Activated CD4-positive, alpha-beta T cell treated with anti-CD3 and anti-CD28 coated beads for 36 hours (primary cell): ENCODE results near the gene CD300C. TPM values are rescaled to one million over a fixed set of nuclear protein-coding genes. Genes with fewer than 3 reads are reported as not detected.
"Not testable (repeated sequence)": the region's sequence is repeated elsewhere in the genome, so short reads cannot be mapped to it uniquely, and the experiment has no call there.

Source experiments
- ATAC-seq: fragments of 200-7000 bp; cut with Tn5 transposase; one replicate; pipeline ENCODE4 v1.10.0; 2021; ENCODE audit warnings: mild to moderate bottlenecking, moderate library complexity
- CTCF ChIA-PET: fragments of 350-600 bp; sonication (Branson Sonifier 250); formaldehyde crosslinking; loops from one replicate; lab custom pipeline; 2021; ENCODE audit warnings: antibody characterized with exemption; lab: Charles Lee
- POLR2A ChIA-PET: fragments of 350-600 bp; sonication (Branson Sonifier 250); formaldehyde crosslinking; loops from one replicate; lab custom pipeline; 2021; ENCODE audit warnings: antibody characterized with exemption, inconsistent platforms; lab: Charles Lee
- DNase-seq: peaks from one replicate; pipeline ENCODE4 v3.0.0-alpha.2; 2020
- H3K27ac Mint-ChIP-seq: one replicate; pipeline ENCODE4 v1.8.0; 2021; ENCODE audit warnings: mixed read lengths
- H3K27me3 Mint-ChIP-seq: one replicate; pipeline ENCODE4 v1.8.0; 2021; ENCODE audit warnings: mixed read lengths
- H3K36me3 Mint-ChIP-seq: one replicate; pipeline ENCODE4 v1.8.0; 2021; ENCODE audit warnings: low read depth, mixed read lengths
- H3K4me1 Mint-ChIP-seq: one replicate; pipeline ENCODE4 v1.8.0; 2021; ENCODE audit warnings: mixed read lengths
- H3K4me3 Mint-ChIP-seq: one replicate; pipeline ENCODE4 v1.8.0; 2021; ENCODE audit warnings: mild to moderate bottlenecking, moderate library complexity, mixed read lengths
- H3K9me3 Mint-ChIP-seq: one replicate; pipeline ENCODE4 v1.8.0; 2021; ENCODE audit warnings: low read depth, mixed read lengths
- intact Hi-C, 2 experiments: fragments of 100-400 bp; cut with DNase I in 1 of 2; cut with micrococcal nuclease in 1 of 2; formaldehyde crosslinking; loops; one replicate each; pipeline versions ENCODE4 v1.14.2 to v1.15.1; 2022 to 2024; cut with DNase I, micrococcal nuclease
- total RNA-seq, 2 experiments: library from RNA; stranded (reverse); gene quantifications; one replicate each; pipeline ENCODE4 v1.2.3, GENCODE V29; 2021

CD300C gene
- total RNA-seq, 2 experiments from 2014 or later: not detected

GRCh38 chr17:74573635-74574034, 27.7 kb upstream of the CD300C start:
- CTCF ChIA-PET: interaction anchor here (1.1 to 1.2 kb wide), 2 partner anchors 29 to 62 kb away, joined by 3 to 4 read pairs; no protein-coding TSS in a partner anchor

GRCh38 chr17:74573169-74573568, 27.3 kb upstream of the CD300C start:
- peaks cover 10% of the 10 kb centered on the region for H3K27me3 Mint-ChIP-seq
- ATAC-seq (no peak), DNase-seq (no peak)
- intact Hi-C loops: no loop called here
- H3K9me3 Mint-ChIP-seq: no peaks in the 10 kb centered on the region
- peaks cover 2% of the 10 kb centered on the region for H3K36me3 Mint-ChIP-seq
- no peak overlapping the region for H3K27ac Mint-ChIP-seq
- H3K4me3 Mint-ChIP-seq: no peak overlapping the region
- POLR2A ChIA-PET: no interaction called here
- H3K4me1 Mint-ChIP-seq: peaks cover 24% of the 10 kb centered on the region
- CTCF ChIA-PET: interaction anchor here (0.5 to 0.8 kb wide), 2 partner anchors 16 to 17 kb away, joined by 3 to 4 read pairs; no protein-coding TSS in a partner anchor

More at GRCh38 chr17:74573635-74574034, 27.7 kb upstream of the CD300C start:
- H3K27ac Mint-ChIP-seq, ATAC-seq, H3K9me3 Mint-ChIP-seq, POLR2A ChIA-PET, H3K27me3 Mint-ChIP-seq, H3K4me3 Mint-ChIP-seq, DNase-seq, H3K36me3 Mint-ChIP-seq, intact Hi-C loops: not testable (repeated sequence)
- peaks cover 20% of the 10 kb centered on the region for H3K4me1 Mint-ChIP-seq

- ChIA-PET POLR2A (no interaction called here), CTCF (interaction anchor here (0.6 kb wide), 1 partner anchor 111 kb away, joined by 3 read pairs; no protein-coding TSS in a partner anchor)
- Mint-ChIP-seq H3K9me3 (no peaks in the 10 kb centered on the region), H3K27me3 (peaks cover 10% of the 10 kb centered on the region), H3K4me3 (no peak overlapping the region), H3K27ac (no peak overlapping the region), H3K36me3 (no peaks in the 10 kb centered on the region), H3K4me1 (peaks cover 25% of the 10 kb centered on the region)
- DNase-seq (no peak), ATAC-seq (peak; percentile 28)
- intact Hi-C loops: no loop called here
These were observed 25.8 kb upstream of the CD300C start for GRCh38 chr17:74571621-74572270.

- ATAC-seq: peak; percentile 79
- no peaks in the 10 kb centered on the region for H3K9me3 Mint-ChIP-seq
- H3K4me1 Mint-ChIP-seq: peaks cover 25% of the 10 kb centered on the region
- H3K36me3 Mint-ChIP-seq: no peaks in the 10 kb centered on the region
- H3K27me3 Mint-ChIP-seq: peaks cover 8% of the 10 kb centered on the region
- H3K27ac Mint-ChIP-seq: no peak overlapping the region
- DNase-seq: peak; percentile 73
- POLR2A ChIA-PET: interaction anchor here (0.6 kb wide), 1 partner anchor 797 kb away, joined by 4 read pairs; no protein-coding TSS in a partner anchor
- intact Hi-C loops: loop anchor here in 1 of 2 experiments (5.0 kb wide), 1 partner anchor 168 kb away; the partner anchor contains the start of gene RAB37
- CTCF ChIA-PET: interaction anchor here (0.7 to 1.2 kb wide), 2 partner anchors 30 to 35 kb away, joined by 3 read pairs; no protein-coding TSS in a partner anchor
- H3K4me3 Mint-ChIP-seq: no peak overlapping the region
These were observed 23.4 kb upstream of the CD300C start for GRCh38 chr17:74569020-74570003.

- ChIA-PET CTCF (no interaction called here), POLR2A (no interaction called here)
- intact Hi-C loops: loop anchor here in 1 of 2 experiments (5.0 kb wide), 1 partner anchor 169 kb away; the partner anchor contains the start of gene RAB37
- ATAC-seq: no peak
- H3K27ac Mint-ChIP-seq: no peak overlapping the region
- H3K4me1 Mint-ChIP-seq: peaks cover 25% of the 10 kb centered on the region
- no peaks in the 10 kb centered on the region for H3K36me3 Mint-ChIP-seq
- H3K9me3 Mint-ChIP-seq: no peaks in the 10 kb centered on the region
- no peak for DNase-seq
- H3K27me3 Mint-ChIP-seq: peaks cover 8% of the 10 kb centered on the region
- H3K4me3 Mint-ChIP-seq: no peak overlapping the region
These were observed 22.4 kb upstream of the CD300C start for GRCh38 chr17:74568106-74568873.

GRCh38 chr17:74567397-74567796, 21.5 kb upstream of the CD300C start, which contains the start of gene CD300H:
CD300H (minus strand) TSS chr17:74567509.
- no peak within 1 kb of the TSS for H3K27ac Mint-ChIP-seq
- H3K4me3 Mint-ChIP-seq: no peak within 1 kb of the TSS
- peaks cover 25% of the 10 kb centered on the region for H3K4me1 Mint-ChIP-seq
- ATAC-seq: no peak
- H3K9me3 Mint-ChIP-seq: no peaks in the 10 kb centered on the region
- POLR2A ChIA-PET: no interaction called here
- H3K36me3 Mint-ChIP-seq: no peaks in the 10 kb centered on the region
- DNase-seq: no peak
- CTCF ChIA-PET: interaction anchor here (0.5 to 2.1 kb wide), 5 partner anchors 9 to 324 kb away, joined by 3 to 13 read pairs (median 10); no protein-coding TSS in a partner anchor
- intact Hi-C loops: loop anchor here in 1 of 2 experiments (5.0 kb wide), 1 partner anchor 170 kb away; the partner anchor contains the start of gene RAB37
- peaks cover 8% of the 10 kb centered on the region for H3K27me3 Mint-ChIP-seq

- intact Hi-C loops: loop anchor here in 1 of 2 experiments (1.0 to 5.0 kb wide), 2 partner anchors 80 to 171 kb away; partner anchors contain the start of gene RAB37
- peak; percentile 47 for ATAC-seq
- CTCF ChIA-PET: interaction anchor here (0.5 to 2.1 kb wide), 23 partner anchors 8 to 747 kb away, joined by 3 to 13 read pairs (median 3); partner anchors contain the start of genes CD300LD and RAB37
- peaks cover 23% of the 10 kb centered on the region for H3K4me1 Mint-ChIP-seq
- H3K27ac Mint-ChIP-seq: no peak overlapping the region
- no peak overlapping the region for H3K4me3 Mint-ChIP-seq
- DNase-seq: peak; percentile 66
- no peaks in the 10 kb centered on the region for H3K9me3 Mint-ChIP-seq
- H3K36me3 Mint-ChIP-seq: no peaks in the 10 kb centered on the region
- H3K27me3 Mint-ChIP-seq: peaks cover 8% of the 10 kb centered on the region
- POLR2A ChIA-PET: no interaction called here
These were observed 20.3 kb upstream of the CD300C start for GRCh38 chr17:74566132-74566753.

GRCh38 chr17:74565126-74565525, 19.2 kb upstream of the CD300C start:
- H3K4me1 Mint-ChIP-seq: peaks cover 24% of the 10 kb centered on the region
- H3K36me3 Mint-ChIP-seq: no peaks in the 10 kb centered on the region
- ChIA-PET POLR2A (no interaction called here), CTCF (interaction anchor here (2.0 kb wide), 1 partner anchor 172 kb away, joined by 9 read pairs; the partner anchor contains the start of gene RAB37)
- no peak for DNase-seq
- H3K27ac Mint-ChIP-seq: no peak overlapping the region
- intact Hi-C loops: loop anchor here in 1 of 2 experiments (5.0 kb wide), 1 partner anchor 172 kb away; the partner anchor contains the start of gene RAB37
- H3K9me3 Mint-ChIP-seq: no peaks in the 10 kb centered on the region
- H3K4me3 Mint-ChIP-seq: no peak overlapping the region
- no peak for ATAC-seq
- H3K27me3 Mint-ChIP-seq: peaks cover 8% of the 10 kb centered on the region

- no peaks in the 10 kb centered on the region for H3K36me3 Mint-ChIP-seq
- DNase-seq (no peak), ATAC-seq (no peak)
- no peaks in the 10 kb centered on the region for H3K9me3 Mint-ChIP-seq
- POLR2A ChIA-PET: no interaction called here
- H3K4me3 Mint-ChIP-seq: no peak overlapping the region
- peaks cover 24% of the 10 kb centered on the region for H3K4me1 Mint-ChIP-seq
- H3K27me3 Mint-ChIP-seq: peaks cover 2% of the 10 kb centered on the region
- no peak overlapping the region for H3K27ac Mint-ChIP-seq
- intact Hi-C loops: no loop called here
- CTCF ChIA-PET: no interaction called here
These were observed 17.4 kb upstream of the CD300C start for GRCh38 chr17:74563358-74563757.

- Mint-ChIP-seq H3K27ac (no peak overlapping the region), H3K9me3 (no peaks in the 10 kb centered on the region), H3K4me3 (no peak overlapping the region), H3K27me3 (no peaks in the 10 kb centered on the region), H3K4me1 (peaks cover 31% of the 10 kb centered on the region), H3K36me3 (no peaks in the 10 kb centered on the region)
- no peak for DNase-seq
- CTCF ChIA-PET: interaction anchor here (0.7 to 1.7 kb wide), 2 partner anchors 31 to 177 kb away, joined by 3 to 6 read pairs; partner anchors contain the start of gene CD300LB
- intact Hi-C loops: no loop called here
- ATAC-seq: no peak
- POLR2A ChIA-PET: no interaction called here
These were observed 15.7 kb upstream of the CD300C start for GRCh38 chr17:74561586-74561985.
